A673 (cell line): ENCODE measurements around the gene TIRAP.

ENCODE experiments used
- EZH2 ChIP-seq: fragments of 200-600 bp; sonication (generic); IDR thresholded peaks from 2 replicates; pipeline ENCODE4 v1.6.1; 2017; ENCODE audit warnings: borderline replicate concordance, low read depth, mild to moderate bottlenecking, mixed read lengths, antibody characterized with exemption, low read length; ENCODE audit not compliant: poor library complexity, severe bottlenecking
- TF ChIP-seq, protein P1 (sequence below): fragments of 300-800, 200-600 bp; sonication (generic); conservative IDR thresholded peaks from 2 replicates; pipeline ENCODE4 v1.5.1; 2017; ENCODE audit warnings: low read depth, mild to moderate bottlenecking, antibody characterized with exemption, low read length, moderate library complexity, mixed read lengths

DNA sequence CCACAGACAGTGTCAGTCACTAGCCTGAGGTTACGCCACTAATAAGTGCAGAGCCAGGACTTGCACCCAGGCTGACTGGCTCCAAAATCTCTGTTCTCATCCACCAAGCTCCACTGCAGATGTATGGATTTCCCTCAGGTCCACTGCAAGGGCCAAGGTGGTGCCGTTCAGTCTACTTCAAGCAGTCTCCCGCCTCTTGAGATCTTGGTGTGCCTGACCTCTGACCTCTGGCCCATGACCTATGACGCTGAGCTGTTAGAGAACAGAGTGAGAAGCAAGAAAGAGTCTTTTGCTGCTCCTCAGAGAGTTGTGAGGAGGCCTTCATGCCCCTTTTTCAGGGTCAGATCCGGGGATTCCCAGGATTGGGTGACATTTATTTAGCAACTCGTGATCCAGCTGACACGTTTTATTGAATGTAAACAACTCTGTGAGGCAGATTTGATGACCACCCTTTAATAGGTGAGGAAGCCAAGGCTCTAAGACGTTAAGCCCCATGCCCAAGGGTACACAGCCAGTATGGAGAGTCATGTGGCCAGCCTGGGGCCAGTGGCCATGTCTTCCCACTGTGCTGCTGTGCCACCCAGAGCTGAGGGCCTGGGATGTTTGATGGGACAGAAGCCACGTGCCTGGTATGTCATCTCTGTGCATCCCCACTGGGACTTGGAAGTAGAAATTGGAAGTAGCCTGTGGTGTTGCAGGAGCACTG, 46.2 kb downstream of the TIRAP start:
- TF ChIP-seq, protein P1, sequence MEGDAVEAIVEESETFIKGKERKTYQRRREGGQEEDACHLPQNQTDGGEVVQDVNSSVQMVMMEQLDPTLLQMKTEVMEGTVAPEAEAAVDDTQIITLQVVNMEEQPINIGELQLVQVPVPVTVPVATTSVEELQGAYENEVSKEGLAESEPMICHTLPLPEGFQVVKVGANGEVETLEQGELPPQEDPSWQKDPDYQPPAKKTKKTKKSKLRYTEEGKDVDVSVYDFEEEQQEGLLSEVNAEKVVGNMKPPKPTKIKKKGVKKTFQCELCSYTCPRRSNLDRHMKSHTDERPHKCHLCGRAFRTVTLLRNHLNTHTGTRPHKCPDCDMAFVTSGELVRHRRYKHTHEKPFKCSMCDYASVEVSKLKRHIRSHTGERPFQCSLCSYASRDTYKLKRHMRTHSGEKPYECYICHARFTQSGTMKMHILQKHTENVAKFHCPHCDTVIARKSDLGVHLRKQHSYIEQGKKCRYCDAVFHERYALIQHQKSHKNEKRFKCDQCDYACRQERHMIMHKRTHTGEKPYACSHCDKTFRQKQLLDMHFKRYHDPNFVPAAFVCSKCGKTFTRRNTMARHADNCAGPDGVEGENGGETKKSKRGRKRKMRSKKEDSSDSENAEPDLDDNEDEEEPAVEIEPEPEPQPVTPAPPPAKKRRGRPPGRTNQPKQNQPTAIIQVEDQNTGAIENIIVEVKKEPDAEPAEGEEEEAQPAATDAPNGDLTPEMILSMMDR: no peak
- TF ChIP-seq EZH2: no peak
